ENCODE measurements around the gene COL6A2. TPM values are rescaled to one million over a fixed set of nuclear protein-coding genes. Genes with fewer than 3 reads are reported as not detected.
"Not testable (repeated sequence)": the region's sequence is repeated elsewhere in the genome, so short reads cannot be mapped to it uniquely, and the experiment has no call there.

The COL6A2 gene
- polyA plus RNA-seq, 2 of the 4 experiments (the other 2 are of a cell fraction), result 2.3 to 13.1 TPM

GRCh38 chr21:46147429-46147828, 49.5 kb downstream of the COL6A2 start:
- CTCF ChIA-PET, result interaction anchor here (0.8 to 1.8 kb wide), 6 partner anchors 12 to 71 kb away, joined by 3 to 9 read pairs (median 4); no protein-coding TSS in a partner anchor
- H3K4me2 ChIP-seq, FAIRE-seq, POLR2A ChIA-PET, H3K4me1 ChIP-seq, H3K9me3 ChIP-seq, H3K27ac ChIP-seq, H3K4me3 ChIP-seq: not testable (repeated sequence)
- peak; percentile 49 to 70 for DNase-seq (ENCODE audit: low read depth in 1 of 2, low spot score in 1 of 2)
- 33% methylated on average over 12 of the region's 12 CpGs for WGBS (ENCODE audit: missing lambda C conversion rate)
- peak; percentile 51 to 64 for TF ChIP-seq RAD21 (conservative IDR thresholded peaks at IDR 0.05 in 1 of 2, IDR thresholded peaks at IDR 0.05 in 1 of 2)
- TF ChIP-seq MAX (IDR thresholded peaks at IDR 0.05), result 0 out of 2 replicates have a peak, but pooled peaks have one; percentile 30
- peak; percentile 44 for TF ChIP-seq CTCF (IDR thresholded peaks at IDR 0.05)
- TF ChIP-seq SMC3 (IDR thresholded peaks at IDR 0.05), result 0 out of 3 replicates have a peak, but pooled peaks have one; percentile 33
- peak in 1 of 2 experiments; percentile 77; a peak in 3 of 6 replicates for ATAC-seq

GRCh38 chr21:46148106-46148505, 50.2 kb downstream of the COL6A2 start:
- H3K4me2 ChIP-seq, result no peak overlapping the region
- no peak for DNase-seq (ENCODE audit: low read depth in 1 of 2, low spot score in 1 of 2)
- no peaks in the 10 kb centered on the region for H3K4me1 ChIP-seq
- 87% methylated on average over 11 of the region's 11 CpGs for WGBS (ENCODE audit: missing lambda C conversion rate)
- no peak overlapping the region for H3K4me3 ChIP-seq
- TF ChIP-seq MYC (IDR thresholded peaks at IDR 0.05; ENCODE audit: borderline replicate concordance, low read length), result no peak
- TF ChIP-seq JUN (IDR thresholded peaks at IDR 0.05), result no peak
- TF ChIP-seq SREBF2 (IDR thresholded peaks at IDR 0.05), result no peak
- TF ChIP-seq KDM1A (IDR thresholded peaks at IDR 0.05; ENCODE audit: low read depth), result no peak
- no peak for TF ChIP-seq HDAC2 (IDR thresholded peaks at IDR 0.05)
- no peak for TF ChIP-seq ESRRA (IDR thresholded peaks at IDR 0.05; ENCODE audit: borderline replicate concordance, low read length)
- no peak for TF ChIP-seq ZSCAN20 (CRISPR knock-in tag; IDR thresholded peaks at IDR 0.05)
- no peak for TF ChIP-seq CHD2 (IDR thresholded peaks at IDR 0.05; ENCODE audit: low read length, partially characterized antibody)
- TF ChIP-seq REST (IDR thresholded peaks at IDR 0.05), result no peak
- TF ChIP-seq JUNB (IDR thresholded peaks at IDR 0.05), result no peak
- no peak for TF ChIP-seq CTCF (IDR thresholded peaks at IDR 0.05)
- no peak for TF ChIP-seq KDM5A (IDR thresholded peaks at IDR 0.05)
- no peak for TF ChIP-seq RAD21 (conservative IDR thresholded peaks at IDR 0.05 in 1 of 2, IDR thresholded peaks at IDR 0.05 in 1 of 2)
- no peak for TF ChIP-seq HOXB5 (CRISPR knock-in tag; IDR thresholded peaks at IDR 0.05)
- TF ChIP-seq USF2 (IDR thresholded peaks at IDR 0.05), result no peak
- TF ChIP-seq RFX5 (IDR thresholded peaks at IDR 0.05), result no peak
- TF ChIP-seq HOXA7 (CRISPR knock-in tag; IDR thresholded peaks at IDR 0.05), result no peak
- H3K9me3 ChIP-seq, result no peaks in the 10 kb centered on the region
- POLR2A ChIA-PET, result no interaction called here
- FAIRE-seq, result no peak
- ATAC-seq, result no peak
- no peak overlapping the region for H3K27ac ChIP-seq
- CTCF ChIA-PET, result interaction anchor here (0.8 to 1.8 kb wide), 3 partner anchors 11 to 54 kb away, joined by 4 to 9 read pairs (median 5); no protein-coding TSS in a partner anchor

Measured in A549 (cell line).